Measurements from ENCODE around the gene ASPSCR1.

- TF ChIP-seq GATA2 (IDR thresholded peaks at IDR 0.05; ENCODE audit: low read depth, low read length) (no peak), GATA3 (IDR thresholded peaks at IDR 0.05; ENCODE audit: low read depth, low read length) (no peak)
Observed at GRCh38 chr17:82036634-82037091, 59.2 kb downstream of the ASPSCR1 start.
